ENCODE measurements around the gene SLC39A11. TPM values are rescaled to one million over a fixed set of nuclear protein-coding genes. Genes with fewer than 3 reads are reported as not detected.

Gene SLC39A11
- total RNA-seq, 4 donors from 2014 or later: 55.1 to 123 (median 97.0) TPM

DNA sequence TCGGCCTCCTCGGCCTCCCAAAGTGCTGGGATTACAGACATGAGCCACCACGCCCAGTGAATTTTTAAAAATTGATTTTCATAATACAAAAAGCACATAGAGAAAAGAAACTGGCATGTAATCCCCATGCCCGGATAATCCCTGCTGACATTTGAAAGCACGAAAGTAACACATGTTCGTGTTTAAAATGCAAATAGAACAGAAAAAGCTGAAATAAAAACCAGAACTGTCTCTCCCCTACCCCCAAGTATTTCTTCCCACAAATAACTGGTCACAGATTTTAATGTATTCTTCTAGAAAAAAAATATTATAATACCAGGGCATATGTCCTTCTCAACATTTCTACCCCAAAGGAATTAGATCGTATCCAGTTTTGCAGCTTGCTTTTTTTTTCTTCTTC is 222.9 kb downstream of the SLC39A11 start:
- WGBS, 2 donors: 94 to 96% methylated on average over 7 of the region's 7 CpGs
- Histone ChIP-seq H3K4me1 (no peaks in the 10 kb centered on the region), H3K9me3 (no peaks in the 10 kb centered on the region), H3K27ac (no peak overlapping the region), H3K27me3 (no peaks in the 10 kb centered on the region), H3K4me3 (replicated peaks in 1 of 3) (no peak overlapping the region), H3K36me3 (no peaks in the 10 kb centered on the region)
- no peak for DNase-seq
- intact Hi-C loops (cut with DNase I): no loop called here
- TF ChIP-seq, protein P1, sequence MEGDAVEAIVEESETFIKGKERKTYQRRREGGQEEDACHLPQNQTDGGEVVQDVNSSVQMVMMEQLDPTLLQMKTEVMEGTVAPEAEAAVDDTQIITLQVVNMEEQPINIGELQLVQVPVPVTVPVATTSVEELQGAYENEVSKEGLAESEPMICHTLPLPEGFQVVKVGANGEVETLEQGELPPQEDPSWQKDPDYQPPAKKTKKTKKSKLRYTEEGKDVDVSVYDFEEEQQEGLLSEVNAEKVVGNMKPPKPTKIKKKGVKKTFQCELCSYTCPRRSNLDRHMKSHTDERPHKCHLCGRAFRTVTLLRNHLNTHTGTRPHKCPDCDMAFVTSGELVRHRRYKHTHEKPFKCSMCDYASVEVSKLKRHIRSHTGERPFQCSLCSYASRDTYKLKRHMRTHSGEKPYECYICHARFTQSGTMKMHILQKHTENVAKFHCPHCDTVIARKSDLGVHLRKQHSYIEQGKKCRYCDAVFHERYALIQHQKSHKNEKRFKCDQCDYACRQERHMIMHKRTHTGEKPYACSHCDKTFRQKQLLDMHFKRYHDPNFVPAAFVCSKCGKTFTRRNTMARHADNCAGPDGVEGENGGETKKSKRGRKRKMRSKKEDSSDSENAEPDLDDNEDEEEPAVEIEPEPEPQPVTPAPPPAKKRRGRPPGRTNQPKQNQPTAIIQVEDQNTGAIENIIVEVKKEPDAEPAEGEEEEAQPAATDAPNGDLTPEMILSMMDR (IDR thresholded peaks at IDR 0.05): no peak
- no peak for TF ChIP-seq POLR2A (IDR thresholded peaks at IDR 0.05)

DNA sequence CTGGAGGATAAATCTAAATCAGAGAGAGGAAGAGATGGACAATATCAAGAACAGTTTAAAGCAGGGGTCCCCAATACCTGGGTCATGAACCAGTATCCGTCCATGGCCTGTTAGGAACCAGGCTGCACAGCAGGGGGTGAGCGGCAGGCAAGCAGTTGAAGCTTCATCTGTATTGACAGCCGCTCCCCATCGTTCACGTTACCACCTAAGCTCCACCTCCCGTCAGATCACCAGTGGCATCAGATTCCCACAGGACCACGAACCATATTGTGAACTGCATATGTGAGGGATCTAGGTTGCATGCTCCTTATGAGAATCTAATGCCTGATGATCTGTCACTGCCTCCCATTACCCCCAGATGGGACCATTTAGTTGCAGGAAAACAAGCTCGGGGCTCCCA is 226.5 kb downstream of the SLC39A11 start:
- no peaks in the 10 kb centered on the region for H3K36me3 ChIP-seq
- intact Hi-C loops (cut with DNase I): no loop called here
- no peaks in the 10 kb centered on the region for H3K27me3 ChIP-seq
- no peak overlapping the region for H3K27ac ChIP-seq
- no peaks in the 10 kb centered on the region for H3K9me3 ChIP-seq
- no peak for TF ChIP-seq POLR2A (IDR thresholded peaks at IDR 0.05)
- TF ChIP-seq, protein P1 (IDR thresholded peaks at IDR 0.05): no peak
- H3K4me3 ChIP-seq (replicated peaks in 1 of 3): no peak overlapping the region
- 95 to 96% methylated on average over 7 to 8 of the region's 8 CpGs for WGBS, 2 donors
- H3K4me1 ChIP-seq: peaks cover 0 to 4% of the 10 kb centered on the region in 2 donors
- no peak for DNase-seq

DNA sequence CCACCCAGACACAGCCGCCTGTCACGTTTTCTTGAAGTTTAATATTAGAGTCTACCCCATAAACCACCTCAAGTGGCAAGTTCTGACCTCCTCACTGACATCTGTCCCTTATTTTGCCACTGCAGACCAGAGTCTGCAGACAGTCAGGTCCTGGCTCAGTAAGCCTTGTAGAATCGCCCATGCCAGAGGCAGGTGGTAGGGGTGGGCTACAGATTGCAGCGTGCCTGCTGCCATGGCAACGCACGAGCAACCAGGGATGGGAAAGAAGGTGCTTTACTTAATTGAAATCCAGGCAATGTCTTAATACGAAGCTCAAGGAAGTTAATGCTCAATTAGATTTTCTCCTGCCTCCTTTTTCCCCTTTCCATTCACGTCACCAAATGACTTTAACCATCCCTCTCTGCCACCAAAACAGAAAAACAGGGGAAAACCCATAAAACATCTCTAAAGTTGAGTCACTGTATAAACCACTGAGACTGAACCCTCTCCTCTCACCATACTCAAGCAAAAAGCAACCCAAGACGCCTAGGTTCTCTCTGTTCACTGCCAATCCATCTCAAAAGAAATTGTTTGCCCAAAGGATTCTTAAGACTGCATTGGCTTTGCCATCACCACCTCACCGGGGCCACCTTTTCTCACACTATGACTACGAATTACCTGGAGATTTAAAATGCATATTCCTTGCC is 228.8 kb downstream of the SLC39A11 start:
- H3K4me1 ChIP-seq: peaks cover 0 to 4% of the 10 kb centered on the region in 2 donors
- DNase-seq: no peak
- no peaks in the 10 kb centered on the region for H3K9me3 ChIP-seq
- intact Hi-C loops (cut with DNase I): no loop called here
- no peaks in the 10 kb centered on the region for H3K27me3 ChIP-seq
- no peaks in the 10 kb centered on the region for H3K36me3 ChIP-seq
- no peak overlapping the region for H3K27ac ChIP-seq
- no peak overlapping the region for H3K4me3 ChIP-seq (replicated peaks in 1 of 3)
- 90 to 91% methylated on average over 11 of the region's 11 CpGs for WGBS, 2 donors
- TF ChIP-seq POLR2A (IDR thresholded peaks at IDR 0.05): no peak
- TF ChIP-seq, protein P1 (IDR thresholded peaks at IDR 0.05): no peak

DNA sequence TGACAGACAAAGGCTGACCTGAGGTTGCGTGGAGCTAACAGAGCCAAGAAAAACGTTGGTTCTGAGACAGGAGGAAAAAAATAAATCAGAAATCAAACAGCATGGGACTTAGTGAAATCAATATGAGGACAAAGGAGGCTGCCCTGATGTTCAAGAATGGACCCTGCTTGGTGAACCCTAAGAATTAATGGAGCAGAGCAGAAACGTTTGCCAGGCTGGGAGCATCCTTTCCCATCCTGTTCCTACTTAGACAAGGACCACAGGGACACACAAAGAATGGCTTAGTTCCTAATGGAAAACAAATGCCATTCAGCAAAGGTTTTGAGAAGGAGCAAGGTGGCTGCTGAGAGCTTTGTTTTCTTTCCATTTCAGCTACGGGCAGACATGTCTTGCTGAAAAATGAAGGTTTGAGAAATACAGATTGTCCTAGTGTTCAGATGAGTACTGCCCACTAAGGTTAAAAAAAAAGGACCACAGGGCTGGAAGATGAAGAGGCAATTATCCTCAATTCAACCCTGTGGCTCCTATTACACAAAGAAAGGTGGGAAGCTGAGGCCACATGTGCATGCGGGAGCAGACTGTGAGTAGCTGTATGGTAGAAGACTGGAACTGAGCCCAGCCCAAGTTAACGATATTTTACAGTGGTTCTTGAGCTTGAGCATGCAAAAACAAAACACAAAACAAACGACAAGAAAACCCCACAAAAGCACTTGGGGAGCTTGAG is 230.1 kb downstream of the SLC39A11 start:
- Histone ChIP-seq H3K36me3 (no peaks in the 10 kb centered on the region), H3K27me3 (no peaks in the 10 kb centered on the region), H3K4me1 (peaks cover 0 to 4% of the 10 kb centered on the region in 2 donors), H3K9me3 (no peaks in the 10 kb centered on the region), H3K27ac (no peak overlapping the region), H3K4me3 (replicated peaks in 1 of 3) (no peak overlapping the region)
- WGBS, 2 donors: 44 to 56% methylated on average over 7 of the region's 7 CpGs
- DNase-seq: no peak
- TF ChIP-seq POLR2A (IDR thresholded peaks at IDR 0.05): no peak
- TF ChIP-seq, protein P1 (IDR thresholded peaks at IDR 0.05): no peak
- intact Hi-C loops (cut with DNase I): no loop called here

DNA sequence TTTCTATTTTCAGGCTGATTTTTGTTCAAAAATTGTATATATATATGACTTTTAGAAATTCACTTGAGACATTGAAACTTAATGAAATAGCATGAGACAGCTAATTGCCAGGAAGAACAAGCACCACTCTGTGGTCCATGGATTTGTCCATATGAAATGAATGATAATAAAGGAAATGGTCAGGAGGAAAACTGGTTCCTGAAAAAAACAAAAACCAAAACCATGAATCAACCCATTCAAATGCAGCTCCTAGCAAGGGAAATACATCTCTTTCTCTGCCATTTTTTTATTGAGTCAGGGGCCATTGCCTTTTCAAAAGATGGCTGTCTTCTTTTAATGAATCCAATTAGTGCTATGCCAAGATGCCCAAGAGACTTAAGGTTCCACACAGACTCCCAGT is 230.7 kb downstream of the SLC39A11 start:
- no peaks in the 10 kb centered on the region for H3K27me3 ChIP-seq
- H3K4me1 ChIP-seq: peaks cover 0 to 4% of the 10 kb centered on the region in 2 donors
- H3K27ac ChIP-seq: no peak overlapping the region
- no peak for TF ChIP-seq POLR2A (IDR thresholded peaks at IDR 0.05)
- TF ChIP-seq, protein P1 (IDR thresholded peaks at IDR 0.05): no peak
- no peak overlapping the region for H3K4me3 ChIP-seq (replicated peaks in 1 of 3)
- no peaks in the 10 kb centered on the region for H3K9me3 ChIP-seq
- DNase-seq: no peak
- H3K36me3 ChIP-seq: no peaks in the 10 kb centered on the region
- intact Hi-C loops (cut with DNase I): no loop called here

Data from thyroid gland (tissue), 4 donors.